ENCODE measurements around the gene EHMT1. TPM values are rescaled to one million over a fixed set of nuclear protein-coding genes. Genes with fewer than 3 reads are reported as not detected.

EHMT1 gene
- total RNA-seq, 1 donor = 31.4 TPM

- DNase-seq (ENCODE audit: low read depth) = no peak
- no peak overlapping the region for H3K4me3 ChIP-seq (ENCODE audit: low read depth, low read length)
- no peak for TF ChIP-seq CTCF (IDR thresholded peaks at IDR 0.05; ENCODE audit: insufficient read depth, low read length)
Observed at GRCh38 chr9:137630126-137630525, 11.3 kb downstream of the EHMT1 start.

GRCh38 chr9:137630679-137631078 is 11.9 kb downstream of the EHMT1 start:
- no peak for DNase-seq (ENCODE audit: low read depth)
- TF ChIP-seq CTCF (IDR thresholded peaks at IDR 0.05; ENCODE audit: insufficient read depth, low read length) = no peak
- H3K4me3 ChIP-seq (ENCODE audit: low read depth, low read length) = no peak overlapping the region

GRCh38 chr9:137631345-137632229 is 12.8 kb downstream of the EHMT1 start:
- no peak for TF ChIP-seq CTCF (IDR thresholded peaks at IDR 0.05; ENCODE audit: insufficient read depth, low read length)
- H3K4me3 ChIP-seq (ENCODE audit: low read depth, low read length) = no peak overlapping the region
- DNase-seq (ENCODE audit: low read depth) = no peak

- DNase-seq (ENCODE audit: low read depth) = peak; percentile 61
- H3K4me3 ChIP-seq (ENCODE audit: low read depth, low read length) = no peak overlapping the region
- TF ChIP-seq CTCF (IDR thresholded peaks at IDR 0.05; ENCODE audit: insufficient read depth, low read length) = no peak
Observed at GRCh38 chr9:137632230-137633161, 13.7 kb downstream of the EHMT1 start.

- no peak for TF ChIP-seq CTCF (IDR thresholded peaks at IDR 0.05; ENCODE audit: insufficient read depth, low read length)
- DNase-seq (ENCODE audit: low read depth) = no peak
- H3K4me3 ChIP-seq (ENCODE audit: low read depth, low read length) = no peak overlapping the region
Observed at GRCh38 chr9:137634016-137634415, 15.2 kb downstream of the EHMT1 start.

GRCh38 chr9:137638680-137639079 is 19.9 kb downstream of the EHMT1 start:
- no peak for DNase-seq (ENCODE audit: low read depth)
- TF ChIP-seq CTCF (IDR thresholded peaks at IDR 0.05; ENCODE audit: insufficient read depth, low read length) = no peak
- H3K4me3 ChIP-seq (ENCODE audit: low read depth, low read length) = no peak overlapping the region

Data from fibroblast of the aortic adventitia (primary cell).